ENCODE results near the gene NEU2.
A peak's percentile ranks its signal among the peaks of the same experiment; 100 is the strongest.
"Not testable (repeated sequence)": the region's sequence is repeated elsewhere in the genome, so short reads cannot be mapped to it uniquely, and the experiment has no call there.

NEU2 gene

GRCh38 chr2:233010569-233011267 lies 21.8 kb upstream of the NEU2 start:
- DNase-seq, result no peak

- DNase-seq, result no peak
Observed at GRCh38 chr2:233011268-233011650, 21.2 kb upstream of the NEU2 start.

GRCh38 chr2:233011702-233012131 lies 20.8 kb upstream of the NEU2 start:
- DNase-seq, result no peak

DNA sequence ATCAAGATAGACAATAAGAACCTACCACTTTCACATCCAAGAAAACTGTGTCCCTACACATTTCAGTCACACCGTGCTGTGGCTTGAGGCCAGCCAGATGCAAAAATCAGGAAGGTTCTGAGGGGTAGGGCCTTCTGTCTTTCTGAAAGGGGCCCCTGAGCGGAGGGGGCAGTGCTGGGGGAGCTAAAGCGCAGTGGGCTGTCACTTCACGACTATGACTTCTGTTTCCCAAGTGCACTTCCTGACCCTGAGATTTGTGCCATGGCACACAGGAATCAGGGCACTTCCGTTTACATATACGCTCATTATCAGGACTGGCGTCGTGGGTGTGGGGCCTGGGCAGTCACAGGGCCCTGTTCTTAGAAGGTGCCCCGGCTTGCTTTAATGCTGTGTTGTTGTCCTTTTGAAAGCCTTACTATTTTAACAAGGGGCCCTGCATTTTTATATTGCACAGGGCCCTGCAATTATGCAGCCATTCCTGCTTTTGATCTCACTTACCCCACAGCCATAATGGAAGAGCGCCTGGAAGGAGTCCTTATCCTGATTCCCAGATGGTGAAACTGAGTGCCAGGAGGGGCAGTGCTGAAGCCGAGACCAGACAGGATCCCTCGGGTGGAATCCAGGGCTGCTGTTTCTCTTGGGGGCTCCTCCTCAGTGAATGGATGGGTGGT lies 20.0 kb upstream of the NEU2 start:
- DNase-seq, result no peak

DNA sequence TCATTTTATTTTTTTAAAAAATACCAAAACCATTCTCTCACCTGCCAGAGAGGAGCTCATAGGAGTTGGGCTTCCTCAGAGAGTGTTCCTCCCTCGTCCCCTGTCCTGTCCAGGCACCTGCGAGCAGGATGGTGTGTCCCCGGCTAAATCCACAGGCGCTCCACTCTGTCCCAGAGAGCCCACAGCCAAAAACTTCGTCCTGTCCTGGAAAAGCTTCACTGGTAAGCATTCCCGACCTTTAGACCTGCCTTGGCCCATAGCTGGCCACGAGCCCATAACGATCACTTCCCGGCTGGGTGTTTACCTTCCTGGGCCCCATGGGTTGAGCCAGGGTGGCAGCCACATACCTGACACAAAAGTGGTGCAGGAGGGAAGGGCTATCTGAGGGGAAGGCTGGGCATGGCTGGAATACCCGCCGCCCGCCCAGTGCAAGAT lies 19.4 kb upstream of the NEU2 start, which contains the start of gene NGEF:
Gene NGEF (minus strand): TSS at position 230 of the 435 bp plus-strand sequence. CDS start 38,366 bp downstream, outside the sequence.
- DNase-seq, result no peak

- no peak for DNase-seq
Observed at GRCh38 chr2:233013650-233014049, 18.8 kb upstream of the NEU2 start.

- DNase-seq, result no peak
Observed at GRCh38 chr2:233015019-233015645, 17.3 kb upstream of the NEU2 start.

- no peak for DNase-seq
Observed at GRCh38 chr2:233017947-233018346, 14.5 kb upstream of the NEU2 start.

GRCh38 chr2:233019610-233020009 lies 12.9 kb upstream of the NEU2 start:
- DNase-seq, result not testable (repeated sequence)

- DNase-seq, result no peak
Observed at GRCh38 chr2:233020454-233020853, 12.0 kb upstream of the NEU2 start.

DNA sequence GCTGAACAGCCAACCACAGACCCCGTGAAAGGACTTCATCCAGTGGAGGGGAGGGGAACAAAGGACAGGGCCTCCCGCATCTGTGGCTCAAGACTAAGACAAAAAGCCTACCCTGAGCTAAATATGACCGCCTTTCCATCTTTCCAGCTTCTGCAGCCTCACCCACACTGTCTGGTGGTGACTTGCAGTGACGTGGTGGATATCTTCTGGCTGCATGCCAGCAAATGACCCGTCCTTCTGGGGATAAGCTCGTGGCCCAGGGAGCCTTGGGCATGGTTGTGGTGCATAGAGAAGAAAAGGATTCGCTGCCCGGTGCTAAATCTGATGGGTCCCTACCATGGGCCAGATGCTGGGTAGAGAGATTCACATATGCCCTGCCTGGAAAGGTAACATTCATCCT lies 10.7 kb upstream of the NEU2 start:
- no peak for DNase-seq

DNA sequence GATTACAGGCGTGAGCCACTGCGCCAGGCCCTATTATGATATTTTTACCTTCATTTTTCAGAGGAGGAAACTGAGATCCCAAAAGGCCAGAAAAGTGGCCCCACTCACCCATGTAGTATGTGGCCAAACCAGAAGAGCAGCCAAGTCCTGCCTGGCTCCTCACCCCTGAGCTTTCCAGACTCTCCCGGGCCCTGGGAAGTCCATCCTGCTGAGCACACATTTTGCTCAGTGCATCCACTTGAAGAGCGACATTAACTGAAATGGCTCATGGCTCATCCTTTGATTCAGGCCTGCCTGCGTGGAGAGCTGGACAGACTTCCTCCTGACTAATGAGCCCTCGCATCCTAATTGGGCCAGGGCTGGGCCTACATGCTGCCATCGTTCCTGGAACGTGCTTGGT lies 9.9 kb upstream of the NEU2 start:
- no peak for DNase-seq

DNA sequence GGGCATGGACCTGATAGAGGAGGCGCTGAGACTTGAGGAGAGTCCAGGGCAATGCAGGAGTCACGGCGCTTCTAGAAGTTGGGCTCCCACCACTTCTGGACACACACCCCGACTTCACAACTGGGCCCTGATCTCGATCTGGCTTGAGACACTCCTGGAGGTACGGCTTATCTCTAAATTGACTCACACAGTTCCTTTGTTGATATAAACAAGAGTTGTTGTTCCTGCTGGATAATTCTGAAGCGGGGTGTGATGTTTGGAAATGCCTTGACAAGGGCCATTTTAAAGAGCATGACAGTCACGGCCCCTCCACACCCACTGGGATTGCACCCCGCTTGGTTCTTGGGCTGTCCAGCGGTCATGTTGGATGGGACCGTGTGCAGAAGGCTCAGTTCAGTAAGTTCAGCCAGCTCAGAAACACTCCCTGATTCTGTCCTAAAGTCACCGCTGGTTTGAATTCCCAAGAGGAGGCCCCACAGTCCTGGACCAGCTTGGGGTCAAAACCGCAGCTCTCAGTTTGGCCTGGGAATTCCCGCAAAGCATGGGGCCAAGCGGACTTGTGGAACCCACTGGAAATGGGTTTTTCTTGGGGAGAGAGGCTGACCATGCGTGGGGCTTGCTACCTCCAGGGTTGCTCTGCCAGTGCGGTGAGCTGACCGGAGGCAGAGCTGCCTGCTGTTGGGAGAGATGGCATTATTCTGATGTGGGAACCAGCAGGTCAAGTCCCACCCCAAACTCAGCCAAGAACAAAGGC lies 9.3 kb upstream of the NEU2 start:
- no peak for DNase-seq

DNA sequence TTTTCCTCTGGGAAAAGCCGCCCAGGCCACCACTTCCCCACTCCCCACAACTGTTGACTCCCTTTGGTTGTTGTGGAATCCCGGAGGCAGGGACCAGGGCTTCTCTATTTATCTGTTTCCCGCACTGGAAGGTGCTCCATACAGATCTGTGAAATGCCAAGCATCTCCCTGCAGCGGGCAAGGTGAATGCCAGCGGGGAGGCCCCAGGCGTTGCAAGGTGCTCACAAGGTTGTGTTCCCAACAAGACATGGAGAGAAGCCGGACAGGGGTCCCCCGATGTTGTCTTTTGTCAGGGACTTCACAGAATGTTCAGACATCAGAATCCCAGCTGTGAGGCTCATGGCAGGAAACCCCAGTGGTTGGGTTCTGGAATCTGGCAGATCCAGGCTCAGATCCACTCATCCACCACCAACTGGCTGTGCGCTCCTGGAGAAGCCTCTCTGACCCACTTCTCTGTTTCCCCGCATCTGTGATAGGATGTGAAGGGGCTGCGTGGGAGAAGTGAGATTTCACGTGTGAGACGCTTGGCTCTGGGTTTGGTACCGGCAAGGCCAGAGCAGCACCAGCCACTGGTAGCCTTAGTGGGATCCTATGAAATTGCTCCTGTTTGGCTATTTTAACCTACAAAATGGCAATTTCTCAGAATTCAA lies 8.6 kb upstream of the NEU2 start:
- no peak for DNase-seq

GRCh38 chr2:233025706-233026105 lies 6.8 kb upstream of the NEU2 start:
- peak; percentile 15 for DNase-seq

GRCh38 chr2:233026198-233026813 lies 6.2 kb upstream of the NEU2 start:
- DNase-seq, result peak; percentile 60

DNA sequence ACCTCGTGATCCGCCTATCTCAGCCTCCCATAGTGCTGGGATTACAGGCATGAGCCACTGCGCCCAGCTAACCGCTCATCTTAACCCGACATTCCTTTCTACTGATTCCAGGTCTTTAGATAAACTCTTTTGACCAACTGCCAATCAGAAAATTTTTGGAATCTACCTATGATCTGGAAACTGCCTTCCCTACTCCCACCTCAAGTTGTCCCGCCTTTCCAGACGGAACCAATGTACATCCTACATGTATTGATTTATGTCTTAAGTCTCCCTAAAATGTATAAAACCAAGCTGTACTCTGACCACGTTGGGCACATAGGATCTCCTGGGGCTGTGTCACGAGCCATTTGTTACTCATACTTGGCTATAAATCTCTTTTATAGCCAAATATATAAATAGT lies 3.2 kb upstream of the NEU2 start:
- DNase-seq, result peak; percentile 67

DNA sequence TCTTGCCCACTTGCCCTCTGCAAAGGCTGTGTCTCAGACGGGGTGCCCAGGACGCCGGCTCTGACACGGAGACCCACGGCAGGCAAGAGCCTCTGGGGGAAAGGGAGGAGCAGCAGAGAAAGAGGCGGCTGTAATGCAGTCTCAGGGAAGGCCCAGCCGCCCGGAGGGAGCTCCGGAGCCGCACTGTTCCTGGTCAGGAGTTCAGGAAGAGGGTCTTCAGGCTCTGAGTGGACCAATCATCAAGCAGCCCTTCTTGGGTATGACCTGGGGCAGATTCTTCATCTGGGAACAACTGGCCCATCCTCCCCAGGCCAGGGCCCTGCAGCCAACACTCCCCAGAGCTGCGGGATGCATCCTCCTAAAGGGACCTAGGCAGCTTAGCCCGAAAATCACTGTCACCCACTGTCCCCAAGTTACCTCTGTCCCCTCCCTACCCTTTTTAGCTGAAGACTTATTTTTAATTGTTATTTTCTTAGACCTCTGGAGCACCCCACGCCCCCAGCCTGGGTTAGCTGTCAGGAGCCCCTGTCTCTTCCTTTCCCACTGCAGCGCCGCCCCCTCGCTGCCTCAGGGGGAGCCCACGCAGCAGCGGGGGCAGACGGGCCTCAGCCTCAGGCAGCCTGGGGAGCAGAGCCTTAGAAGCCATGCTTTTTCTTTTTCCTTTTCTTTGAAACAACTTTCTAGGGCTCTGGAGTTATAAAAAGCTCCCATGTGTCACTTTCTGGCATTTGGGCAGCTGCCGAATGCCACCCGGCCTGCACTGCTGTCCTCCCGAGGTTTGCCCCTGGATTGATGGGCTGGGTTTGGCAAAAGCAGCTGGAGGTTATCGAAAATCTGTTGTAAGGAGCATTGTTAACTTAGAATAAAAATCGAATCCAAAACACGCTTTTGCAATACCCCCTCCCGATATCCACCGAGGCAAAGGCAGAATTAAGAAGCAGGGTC lies 644 bp upstream of the NEU2 start:
- no peak for DNase-seq

GRCh38 chr2:233033672-233034071 lies 1.2 kb downstream of the NEU2 start:
- no peak for DNase-seq

- no peak for DNase-seq
Observed at GRCh38 chr2:233034091-233034882, 1.8 kb downstream of the NEU2 start.
